Hepatocyte (in vitro differentiated cells): Measurements from ENCODE around the gene SHPK. TPM values are rescaled to one million over a fixed set of nuclear protein-coding genes. Genes with fewer than 3 reads are reported as not detected.

Source experiments
- DNase-seq: peaks from one replicate; pipeline ENCODE4 v3.0.0-alpha.2; 2016; ENCODE audit warnings: low spot score
- H2AFZ ChIP-seq: fragments of 200-600 bp; sonication (generic); 2 replicates; pipeline ENCODE4 v1.6.0; 2016; ENCODE audit warnings: antibody characterized with exemption, mild to moderate bottlenecking
- H3K27ac ChIP-seq: fragments of 200-600 bp; sonication (generic); 2 replicates; pipeline ENCODE4 v1.5.1; 2016; ENCODE audit warnings: mild to moderate bottlenecking
- H3K27me3 ChIP-seq: fragments of 200-600 bp; sonication (generic); 2 replicates; pipeline ENCODE4 v1.6.1; 2016
- H3K36me3 ChIP-seq: fragments of 200-600 bp; sonication (generic); replicated peaks from 2 replicates; pipeline ENCODE4 v1.5.1; 2016; ENCODE audit warnings: low read depth; ENCODE audit not compliant: insufficient read depth
- H3K4me1 ChIP-seq: fragments of 200-600 bp; sonication (generic); 2 replicates; pipeline ENCODE4 v1.5.1; 2016; ENCODE audit warnings: mild to moderate bottlenecking, moderate library complexity; ENCODE audit not compliant: insufficient read depth
- H3K4me2 ChIP-seq: fragments of 200-600 bp; sonication (generic); 2 replicates; pipeline ENCODE4 v1.6.0; 2016
- H3K4me3 ChIP-seq: fragments of 200-600 bp; sonication (generic); 2 replicates; pipeline ENCODE4 v1.5.1; 2016; ENCODE audit warnings: mild to moderate bottlenecking
- H3K79me2 ChIP-seq: fragments of 200-600 bp; sonication (generic); 2 replicates; pipeline ENCODE4 v1.6.0; 2017; ENCODE audit warnings: mild to moderate bottlenecking
- H3K9me2 ChIP-seq: fragments of 200-600 bp; sonication (generic); replicated peaks from 2 replicates; pipeline ENCODE4 v1.6.0; 2017; ENCODE audit warnings: mild to moderate bottlenecking; ENCODE audit not compliant: insufficient read depth
- H3K9me3 ChIP-seq: fragments of 200-600 bp; sonication (generic); 2 replicates; pipeline ENCODE4 v1.5.1; 2016; ENCODE audit warnings: low read depth, mild to moderate bottlenecking
- H4K20me1 ChIP-seq: fragments of 200-600 bp; sonication (generic); 2 replicates; pipeline ENCODE4 v1.6.0; 2016; ENCODE audit warnings: mild to moderate bottlenecking; ENCODE audit not compliant: insufficient read depth, poor library complexity, severe bottlenecking
- CTCF ChIP-seq: fragments of 200-600 bp; sonication (generic); IDR thresholded peaks from 2 replicates; pipeline ENCODE4 v1.5.1; 2016; ENCODE audit warnings: antibody characterized with exemption, mild to moderate bottlenecking; ENCODE audit not compliant: poor library complexity
- EZH2 ChIP-seq: fragments of 200-600 bp; sonication (generic); IDR thresholded peaks from 2 replicates; pipeline ENCODE4 v1.6.1; 2016; ENCODE audit warnings: antibody characterized with exemption, mild to moderate bottlenecking, borderline replicate concordance
- EZH2phosphoT487 ChIP-seq: fragments of 200-600 bp; sonication (generic); IDR thresholded peaks from one replicate; pipeline ENCODE4 v1.6.1; 2018; ENCODE audit warnings: antibody characterized with exemption, mild to moderate bottlenecking, low read depth, moderate library complexity; ENCODE audit not compliant: unreplicated experiment, severe bottlenecking
- WGBS: methylation state at CpG from one replicate; pipeline ENCODE4 v1.1.6; 2016; ENCODE audit warnings: low lambda C conversion rate; ENCODE audit errors: missing lambda C conversion rate; 5-methylcytosine and 5-hydroxymethylcytosine counted together
- polyA plus RNA-seq: library from polyadenylated mRNA; unstranded; fragments of >200 nt; fragmentation: Nextera tagmentation; extraction: Ambion mirVana; gene quantifications from 2 replicates; pipeline ENCODE4 v1.2.1, GENCODE V29; 2016
- total RNA-seq: library from RNA; depleted of rRNA; stranded (reverse); fragments of >200 nt; gene quantifications from 2 replicates; pipeline ENCODE4 v1.2.3, GENCODE V29; 2014

Gene SHPK
- total and polyA plus RNA-seq, 2 experiments from 2014 or later = 9.1 to 14.1 TPM

GRCh38 chr17:3657588-3657869 is 21.5 kb upstream of the SHPK start:
- no peaks in the 10 kb centered on the region for H3K9me2 ChIP-seq
- no peak overlapping the region for H3K4me2 ChIP-seq
- H3K79me2 ChIP-seq = no peaks in the 10 kb centered on the region
- WGBS = 89% methylated on average over 7 of the region's 7 CpGs
- H4K20me1 ChIP-seq = no peaks in the 10 kb centered on the region
- H2AFZ ChIP-seq = no peak overlapping the region
- no peak overlapping the region for H3K4me3 ChIP-seq
- no peaks in the 10 kb centered on the region for H3K27me3 ChIP-seq
- H3K4me1 ChIP-seq = peaks cover 19% of the 10 kb centered on the region
- H3K9me3 ChIP-seq = no peaks in the 10 kb centered on the region
- H3K36me3 ChIP-seq = no peaks in the 10 kb centered on the region
- no peak for TF ChIP-seq EZH2phosphoT487
- TF ChIP-seq CTCF = no peak
- no peak for TF ChIP-seq EZH2
- no peak for DNase-seq
- no peak overlapping the region for H3K27ac ChIP-seq

DNA sequence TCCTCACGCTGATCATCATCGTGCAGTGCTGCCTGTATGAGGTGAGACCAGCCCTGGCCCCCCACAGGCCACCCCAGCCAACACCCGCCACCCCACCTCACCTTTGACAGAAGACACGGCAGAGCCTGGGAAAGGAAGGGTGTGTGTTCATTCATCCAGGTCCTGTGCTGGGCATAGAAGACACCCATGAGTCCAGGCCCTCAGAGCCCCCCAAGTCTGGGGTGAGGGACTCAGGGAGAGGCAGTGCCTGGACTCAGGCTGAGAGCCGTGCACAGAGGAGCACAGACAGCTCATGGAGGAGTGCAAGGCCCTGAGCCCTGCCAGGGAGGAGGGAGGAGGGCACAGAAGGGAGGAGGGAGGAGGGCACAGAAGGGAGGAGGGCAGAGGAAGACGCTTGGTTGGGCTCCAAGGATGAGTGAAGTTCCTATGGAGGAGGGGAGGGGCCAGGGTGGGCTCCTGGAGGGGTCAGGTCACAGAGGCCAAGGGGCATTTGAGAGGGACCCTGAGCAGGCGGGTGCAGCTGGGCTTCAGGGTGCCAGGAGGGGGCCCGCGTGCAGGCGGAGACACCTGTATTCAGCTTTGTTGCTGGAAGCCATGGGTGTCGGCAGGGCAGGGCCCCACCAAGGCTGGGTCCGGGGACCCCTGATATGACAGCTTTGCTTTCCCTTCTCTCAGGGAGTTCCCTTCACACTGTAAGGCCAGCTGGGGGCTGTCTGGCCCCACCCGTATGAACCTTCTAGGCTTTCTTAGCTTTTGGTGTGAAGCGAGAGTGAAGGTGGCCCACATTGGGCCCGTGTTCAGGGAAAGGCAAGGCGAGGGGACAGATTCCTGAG is 20.9 kb upstream of the SHPK start:
- peaks cover 19% of the 10 kb centered on the region for H3K4me1 ChIP-seq
- no peaks in the 10 kb centered on the region for H3K9me3 ChIP-seq
- H3K36me3 ChIP-seq = no peaks in the 10 kb centered on the region
- 93% methylated on average over 15 of the region's 16 CpGs for WGBS
- H3K4me2 ChIP-seq = no peak overlapping the region
- H3K27me3 ChIP-seq = no peaks in the 10 kb centered on the region
- TF ChIP-seq EZH2phosphoT487 (no peak), CTCF (no peak)
- no peaks in the 10 kb centered on the region for H3K79me2 ChIP-seq
- H3K9me2 ChIP-seq = no peaks in the 10 kb centered on the region
- no peak overlapping the region for H3K4me3 ChIP-seq
- DNase-seq = no peak
- no peak overlapping the region for H3K27ac ChIP-seq
- no peaks in the 10 kb centered on the region for H4K20me1 ChIP-seq
- no peak overlapping the region for H2AFZ ChIP-seq

DNA sequence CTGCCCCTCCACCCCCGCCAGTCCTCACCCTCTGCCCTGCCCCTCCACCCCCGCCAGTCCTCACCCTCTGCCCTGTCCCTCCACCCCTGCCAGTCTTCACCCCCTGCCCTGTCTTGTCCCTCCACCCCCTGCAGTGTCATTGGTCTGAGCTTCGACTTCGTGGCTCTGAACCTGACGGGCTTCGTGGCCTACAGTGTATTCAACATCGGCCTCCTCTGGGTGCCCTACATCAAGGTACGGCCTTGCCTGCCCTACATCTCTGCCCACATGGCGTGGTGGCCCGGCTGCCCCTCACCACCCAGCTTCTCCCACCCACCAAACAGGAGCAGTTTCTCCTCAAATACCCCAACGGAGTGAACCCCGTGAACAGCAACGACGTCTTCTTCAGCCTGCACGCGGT is 20.3 kb upstream of the SHPK start:
- WGBS = 97% methylated on average over 15 of the region's 16 CpGs
- no peaks in the 10 kb centered on the region for H3K36me3 ChIP-seq
- no peaks in the 10 kb centered on the region for H3K9me2 ChIP-seq

More for the DNA sequence above, 20.3 kb upstream of the SHPK start:
- Histone ChIP-seq H3K4me3 (no peak overlapping the region), H3K27ac (no peak overlapping the region), H3K4me2 (no peak overlapping the region), H2AFZ (no peak overlapping the region), H4K20me1 (no peaks in the 10 kb centered on the region), H3K4me1 (peaks cover 19% of the 10 kb centered on the region), H3K79me2 (no peaks in the 10 kb centered on the region), H3K27me3 (no peaks in the 10 kb centered on the region), H3K9me3 (no peaks in the 10 kb centered on the region)
- TF ChIP-seq EZH2 (no peak), CTCF (no peak), EZH2phosphoT487 (no peak)
- DNase-seq = no peak
